ENCODE data around the gene EPB41L2.
A peak's percentile ranks its signal among the peaks of the same experiment; 100 is the strongest.
"Not testable (repeated sequence)": the region's sequence is repeated elsewhere in the genome, so short reads cannot be mapped to it uniquely, and the experiment has no call there.

Gene EPB41L2

DNA sequence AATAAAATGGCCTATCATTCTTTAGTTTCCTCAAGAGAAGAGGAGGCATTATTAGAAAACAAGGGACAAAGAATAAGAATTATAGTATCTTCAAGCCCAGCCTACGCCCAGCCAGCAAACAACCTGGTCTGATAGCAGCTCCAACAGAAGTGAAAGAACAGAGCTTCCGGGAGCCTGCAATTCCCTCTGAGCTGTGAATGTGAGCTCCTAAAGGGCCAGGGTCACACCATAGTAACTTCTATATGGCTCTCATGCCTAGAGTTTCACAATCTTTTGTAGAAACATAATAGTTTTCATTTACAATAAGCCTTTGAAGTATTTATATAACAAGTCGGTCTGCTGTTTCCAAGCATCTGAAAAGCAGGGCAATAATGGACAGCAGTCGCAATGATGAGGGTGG lies 119.3 kb downstream of the EPB41L2 start:
- TF ChIP-seq, protein P1, sequence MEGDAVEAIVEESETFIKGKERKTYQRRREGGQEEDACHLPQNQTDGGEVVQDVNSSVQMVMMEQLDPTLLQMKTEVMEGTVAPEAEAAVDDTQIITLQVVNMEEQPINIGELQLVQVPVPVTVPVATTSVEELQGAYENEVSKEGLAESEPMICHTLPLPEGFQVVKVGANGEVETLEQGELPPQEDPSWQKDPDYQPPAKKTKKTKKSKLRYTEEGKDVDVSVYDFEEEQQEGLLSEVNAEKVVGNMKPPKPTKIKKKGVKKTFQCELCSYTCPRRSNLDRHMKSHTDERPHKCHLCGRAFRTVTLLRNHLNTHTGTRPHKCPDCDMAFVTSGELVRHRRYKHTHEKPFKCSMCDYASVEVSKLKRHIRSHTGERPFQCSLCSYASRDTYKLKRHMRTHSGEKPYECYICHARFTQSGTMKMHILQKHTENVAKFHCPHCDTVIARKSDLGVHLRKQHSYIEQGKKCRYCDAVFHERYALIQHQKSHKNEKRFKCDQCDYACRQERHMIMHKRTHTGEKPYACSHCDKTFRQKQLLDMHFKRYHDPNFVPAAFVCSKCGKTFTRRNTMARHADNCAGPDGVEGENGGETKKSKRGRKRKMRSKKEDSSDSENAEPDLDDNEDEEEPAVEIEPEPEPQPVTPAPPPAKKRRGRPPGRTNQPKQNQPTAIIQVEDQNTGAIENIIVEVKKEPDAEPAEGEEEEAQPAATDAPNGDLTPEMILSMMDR (IDR thresholded peaks at IDR 0.05; ENCODE audit: low read depth, low read length, missing control alignments) = no peak
- no peak overlapping the region for H3K4me3 ChIP-seq (ENCODE audit: low read depth, low read length)
- in situ Hi-C loops (cut with HindIII; ENCODE audit: low pct_ligation_motif_present, low sequenced_read_pairs) = no loop called here
- H3K27ac ChIP-seq = no peak overlapping the region
- H3K36me3 ChIP-seq (replicated peaks) = no peaks in the 10 kb centered on the region
- H3K27me3 ChIP-seq (replicated peaks) = no peaks in the 10 kb centered on the region
- DNase-seq = no peak

DNA sequence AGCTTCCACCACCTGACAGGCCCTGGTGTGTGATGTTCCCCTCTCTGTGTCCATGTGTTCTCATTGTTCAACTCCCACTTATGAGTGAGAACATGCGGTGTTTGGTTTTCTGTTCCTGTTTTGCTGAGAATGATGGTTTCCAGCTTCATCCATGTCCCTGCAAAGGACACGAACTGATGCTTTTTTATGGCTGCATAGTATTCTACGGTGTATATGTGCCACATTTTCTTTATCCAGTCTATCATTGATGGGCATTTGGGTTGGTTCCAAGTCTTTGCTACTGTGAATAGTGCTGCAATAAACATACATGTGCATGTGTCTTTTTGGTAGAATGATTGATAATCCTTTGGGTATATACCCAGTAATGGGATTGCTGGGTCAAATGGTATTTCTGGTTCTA lies 120.3 kb downstream of the EPB41L2 start:
- DNase-seq; H3K27ac ChIP-seq; H3K27me3 ChIP-seq (replicated peaks); H3K36me3 ChIP-seq (replicated peaks); H3K4me3 ChIP-seq (ENCODE audit: low read depth, low read length); in situ Hi-C loops (cut with HindIII; ENCODE audit: low pct_ligation_motif_present, low sequenced_read_pairs): not testable (repeated sequence)

DNA sequence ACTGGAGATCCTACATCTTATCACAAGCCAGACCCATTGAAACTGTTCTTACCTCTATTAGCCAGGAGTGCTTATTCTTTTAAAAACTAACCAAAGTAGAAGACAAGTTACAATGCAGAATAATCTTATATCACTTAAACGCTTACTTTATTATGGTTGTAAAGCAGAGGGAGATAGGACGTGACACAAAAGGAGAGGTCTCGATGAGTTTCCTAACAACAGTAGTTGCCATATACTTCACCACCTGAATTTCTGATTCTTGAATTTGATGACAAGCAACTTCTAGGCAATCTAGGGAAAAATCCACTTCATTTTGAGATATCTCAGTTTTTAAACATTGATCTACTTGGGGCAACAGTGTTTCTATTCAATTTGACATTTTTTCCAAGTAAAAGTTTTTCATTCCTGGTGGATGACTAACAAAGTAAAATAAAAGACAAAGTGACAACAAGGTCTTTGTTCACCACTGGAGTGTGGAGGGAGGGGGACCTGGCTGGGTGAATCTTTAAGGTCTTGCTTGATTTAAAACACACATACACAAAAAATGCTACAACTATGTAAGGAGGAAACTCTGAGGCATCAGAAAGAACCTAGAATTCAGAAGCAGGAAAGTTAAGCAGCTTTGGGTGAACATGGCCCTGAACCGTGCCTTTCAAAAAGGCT lies 125.0 kb downstream of the EPB41L2 start:
- no peaks in the 10 kb centered on the region for H3K27me3 ChIP-seq (replicated peaks)
- no peak overlapping the region for H3K4me3 ChIP-seq (ENCODE audit: low read depth, low read length)
- peak; percentile 47 for DNase-seq
- no peaks in the 10 kb centered on the region for H3K36me3 ChIP-seq (replicated peaks)
- TF ChIP-seq, protein P1 (IDR thresholded peaks at IDR 0.05; ENCODE audit: low read depth, low read length, missing control alignments) = no peak
- in situ Hi-C loops (cut with HindIII; ENCODE audit: low pct_ligation_motif_present, low sequenced_read_pairs) = no loop called here
- no peak overlapping the region for H3K27ac ChIP-seq

DNA sequence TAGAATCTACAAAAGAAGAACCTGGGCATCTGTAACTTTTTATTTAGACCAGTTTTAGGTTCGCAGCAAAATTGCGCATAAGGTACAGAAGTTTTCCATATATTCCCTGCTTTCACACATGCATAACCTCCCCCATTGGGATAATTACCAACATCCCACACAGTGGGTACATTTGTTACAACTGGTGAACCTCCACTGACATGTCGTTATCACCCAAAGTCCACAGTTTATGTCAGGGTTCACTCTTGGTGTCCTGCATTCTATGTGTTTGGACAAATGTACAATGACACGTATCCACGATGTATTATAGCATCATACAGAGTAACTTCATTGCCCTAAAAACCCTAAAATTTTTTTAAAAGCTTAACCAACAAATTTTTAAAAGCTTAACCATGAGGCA lies 126.1 kb downstream of the EPB41L2 start:
- no peaks in the 10 kb centered on the region for H3K27me3 ChIP-seq (replicated peaks)
- H3K27ac ChIP-seq = no peak overlapping the region
- in situ Hi-C loops (cut with HindIII; ENCODE audit: low pct_ligation_motif_present, low sequenced_read_pairs) = no loop called here
- no peak overlapping the region for H3K4me3 ChIP-seq (ENCODE audit: low read depth, low read length)
- DNase-seq = no peak
- H3K36me3 ChIP-seq (replicated peaks) = no peaks in the 10 kb centered on the region
- TF ChIP-seq, protein P1 (IDR thresholded peaks at IDR 0.05; ENCODE audit: low read depth, low read length, missing control alignments) = no peak

DNA sequence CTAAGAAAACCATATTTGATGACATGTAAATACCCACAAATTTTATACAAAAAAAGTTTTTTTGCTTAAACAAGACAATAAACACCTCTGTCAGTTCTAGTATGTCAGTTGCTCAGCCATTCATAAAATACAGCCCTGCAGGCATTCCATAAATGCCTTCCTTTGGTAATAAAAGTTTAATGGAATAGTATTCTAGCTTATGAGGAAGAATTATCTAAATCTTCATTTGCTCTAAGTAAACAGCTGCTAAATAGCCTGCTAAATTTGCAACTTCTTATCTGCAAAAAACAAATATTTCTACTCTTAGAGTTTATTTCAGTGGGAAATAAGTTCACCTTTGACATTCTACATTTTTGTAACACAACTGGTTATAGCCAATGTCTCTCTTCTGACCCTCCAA lies 127.1 kb downstream of the EPB41L2 start:
- no peak for DNase-seq

DNA sequence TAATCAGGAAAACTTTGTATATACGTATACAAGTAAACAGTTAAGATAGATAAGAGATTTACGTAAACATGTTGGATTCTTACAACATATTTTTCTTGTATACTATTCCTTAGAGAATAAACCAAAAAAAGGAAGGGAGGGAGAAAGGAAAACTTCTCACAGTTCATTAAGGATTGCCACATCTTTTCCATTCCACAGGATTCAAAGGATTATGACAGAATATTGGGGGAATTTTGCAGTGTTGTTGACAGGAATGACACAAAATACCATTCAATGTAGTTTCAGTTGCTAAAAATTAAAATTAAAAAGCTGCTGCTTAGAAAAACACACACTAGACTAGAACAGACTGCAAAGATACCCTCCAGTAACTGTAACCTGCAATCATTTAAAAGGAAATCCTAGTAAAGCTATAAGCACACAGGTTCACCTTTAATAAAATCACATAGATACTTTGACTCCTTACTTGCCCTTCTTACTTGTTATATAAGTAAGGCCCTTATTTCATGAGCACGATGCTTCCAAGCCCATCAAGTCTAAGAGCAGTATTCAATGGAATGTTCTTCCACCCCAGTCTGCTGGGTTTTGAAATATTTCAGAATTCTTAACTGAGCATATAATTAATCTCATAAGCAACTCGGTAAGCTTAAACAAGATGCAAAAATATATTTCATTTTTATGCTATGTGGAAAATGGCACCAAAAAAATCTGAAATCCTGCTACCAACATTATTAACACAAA lies 128.0 kb downstream of the EPB41L2 start:
- no peak overlapping the region for H3K27ac ChIP-seq
- in situ Hi-C loops (cut with HindIII; ENCODE audit: low pct_ligation_motif_present, low sequenced_read_pairs) = no loop called here
- no peak overlapping the region for H3K4me3 ChIP-seq (ENCODE audit: low read depth, low read length)

More for the DNA sequence above, 127.1 kb downstream of the EPB41L2 start:
- Histone ChIP-seq H3K36me3 (replicated peaks) (no peaks in the 10 kb centered on the region), H3K27me3 (replicated peaks) (no peaks in the 10 kb centered on the region), H3K4me3 (ENCODE audit: low read depth, low read length) (no peak overlapping the region), H3K27ac (no peak overlapping the region)
- TF ChIP-seq, protein P1 (IDR thresholded peaks at IDR 0.05; ENCODE audit: low read depth, low read length, missing control alignments) = no peak
- in situ Hi-C loops (cut with HindIII; ENCODE audit: low pct_ligation_motif_present, low sequenced_read_pairs) = no loop called here

More for the DNA sequence above, 128.0 kb downstream of the EPB41L2 start:
- DNase-seq = no peak
- TF ChIP-seq, protein P1 (IDR thresholded peaks at IDR 0.05; ENCODE audit: low read depth, low read length, missing control alignments) = no peak
- Histone ChIP-seq H3K27me3 (replicated peaks) (no peaks in the 10 kb centered on the region), H3K36me3 (replicated peaks) (no peaks in the 10 kb centered on the region)

All from brain microvascular endothelial cell (primary cell).